SKM-1 treated with dmso at 0.1 percent for 144 hours (cell line): ENCODE results near the gene CLK1.
"Not testable (repeated sequence)": the region's sequence is repeated elsewhere in the genome, so short reads cannot be mapped to it uniquely, and the experiment has no call there.

Source experiments
- DNase-seq: peaks from one replicate; lab custom pipeline; 2025; ENCODE audit not compliant: unreplicated experiment; lab: John Stamatoyannopoulos, UW

The CLK1 gene

GRCh38 chr2:200864176-200865034, at the start of gene CLK1:
CLK1 (minus strand) TSS chr2:200864658; CDS start chr2:200861862, 2,796 bp downstream.
- peak; percentile 84 for DNase-seq

- DNase-seq, result no peak
Observed at GRCh38 chr2:200913654-200914053, 49.2 kb upstream of the CLK1 start.

DNA sequence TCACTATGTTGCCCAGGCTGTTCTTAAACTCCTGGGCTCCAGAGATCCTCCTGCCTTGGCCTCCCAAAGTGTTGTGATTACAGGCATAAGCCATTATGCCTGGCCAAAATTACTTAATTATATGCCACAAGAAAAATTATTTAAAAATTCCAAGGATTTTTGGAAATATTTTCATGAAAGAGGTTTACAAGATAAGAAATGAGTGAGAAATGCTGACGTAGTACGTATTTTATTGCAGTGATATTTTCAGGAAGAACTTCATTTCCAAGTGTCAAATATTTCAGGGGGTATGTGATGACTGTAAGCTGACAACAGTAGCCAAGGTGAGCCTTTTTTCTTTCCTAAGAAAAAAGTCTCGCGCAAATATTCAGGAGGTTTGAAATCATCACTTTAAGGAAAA, 45.5 kb upstream of the CLK1 start:
- no peak for DNase-seq

- DNase-seq, result peak; percentile 62
Observed at GRCh38 chr2:200905618-200906296, 41.3 kb upstream of the CLK1 start.

- peak; percentile 93 for DNase-seq
Observed at GRCh38 chr2:200901459-200902072, 37.1 kb upstream of the CLK1 start.

DNA sequence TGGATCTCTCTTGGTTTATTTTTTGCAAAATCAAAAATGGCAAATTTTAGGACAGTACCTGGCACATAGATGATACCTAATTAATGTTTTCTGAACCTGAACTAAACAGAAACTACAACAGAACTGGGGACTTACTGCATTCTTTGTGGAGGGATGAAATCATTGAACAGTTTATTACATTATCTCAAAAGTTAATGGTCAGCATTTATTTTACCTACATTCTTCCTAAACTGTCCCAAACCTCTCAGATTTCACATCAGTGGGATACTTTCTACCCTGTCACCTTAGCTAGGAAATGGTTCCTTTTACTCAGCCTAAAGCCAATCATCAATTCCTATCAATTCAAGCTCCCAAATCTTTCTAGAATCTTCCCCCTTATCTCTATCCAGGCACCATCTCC, 35.0 kb upstream of the CLK1 start:
- no peak for DNase-seq

DNA sequence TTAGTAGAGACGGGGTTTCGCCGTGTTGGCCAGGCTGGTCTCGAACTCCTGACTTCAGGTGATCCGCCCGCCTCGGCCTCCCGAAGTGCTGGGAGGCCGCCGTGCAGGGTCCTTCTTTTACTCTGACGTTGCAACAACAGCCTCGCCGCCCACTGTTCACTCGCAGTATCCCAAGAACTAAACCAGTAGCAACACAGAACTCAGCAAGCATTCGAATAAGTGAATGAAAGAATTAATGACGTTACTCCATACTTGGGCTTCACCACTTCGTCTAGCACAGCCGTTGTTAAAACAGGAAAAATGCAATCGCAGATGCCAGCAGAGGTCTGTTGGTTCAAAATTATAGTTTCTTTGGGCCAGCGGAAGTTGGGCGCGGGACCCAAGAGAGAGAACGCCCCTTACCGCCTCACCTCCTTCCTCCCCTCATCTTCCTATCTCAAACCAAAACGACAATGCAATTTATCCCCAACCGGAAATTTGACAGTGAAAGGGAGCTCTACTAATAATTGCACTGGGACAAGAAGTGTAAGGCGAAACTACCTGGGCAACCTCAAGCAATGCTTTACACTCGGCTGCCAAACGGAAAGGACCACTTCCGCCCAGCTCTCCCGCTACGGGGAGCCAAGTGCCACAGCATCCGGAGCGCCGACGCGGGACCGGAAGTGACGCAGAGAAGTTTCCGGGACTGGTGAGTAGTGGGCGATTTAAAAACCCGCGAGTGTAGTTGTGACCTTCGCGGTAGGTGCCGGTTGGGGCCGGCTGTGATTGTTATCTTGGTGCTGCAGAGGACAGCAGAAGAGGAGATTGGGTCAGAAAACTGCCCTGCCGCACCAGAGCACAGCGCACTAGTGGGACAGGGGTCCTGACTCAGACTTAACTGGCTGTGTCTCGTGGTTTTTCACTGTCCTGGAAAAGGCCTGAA, 24.5 kb upstream of the CLK1 start, which contains the start of the genes NIF3L1 and PPIL3:
Gene NIF3L1, plus strand, starts transcription at position 668 of the 922 bp plus-strand sequence. CDS start 2,573 bp downstream, outside the sequence.
Gene PPIL3, minus strand, starts transcription at position 374 of the 922 bp plus-strand sequence. CDS start 1,462 bp downstream, outside the sequence.
- DNase-seq, result peak; percentile 94

- not testable (repeated sequence) for DNase-seq
Observed at GRCh38 chr2:200881715-200882249, 17.3 kb upstream of the CLK1 start.

DNA sequence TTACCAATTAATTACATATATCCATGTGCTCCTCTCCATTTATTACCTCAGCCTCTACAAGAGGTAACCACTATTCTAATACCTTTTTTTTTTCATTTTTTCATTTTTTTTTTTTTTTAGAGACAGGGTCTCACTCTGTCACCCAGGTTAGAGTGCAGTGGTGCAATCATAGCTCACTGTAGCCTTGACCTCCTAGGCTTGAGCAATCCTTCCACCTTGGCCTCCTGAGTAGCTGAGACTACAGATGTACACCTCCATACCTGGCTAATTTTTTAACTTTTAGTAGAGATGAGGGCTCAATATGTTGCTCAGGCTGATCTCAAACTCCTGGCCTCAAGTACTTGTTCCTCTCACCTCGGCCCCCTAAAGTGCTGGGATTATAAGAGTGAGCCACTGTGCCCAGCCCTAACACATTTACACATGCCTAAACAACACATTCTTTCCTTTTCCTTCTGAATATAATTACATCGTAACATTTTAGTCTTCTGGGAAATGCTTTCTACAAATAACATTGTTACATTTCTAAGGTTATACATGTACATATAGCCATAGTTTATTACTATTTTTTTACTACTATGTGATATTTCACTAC, 13.9 kb upstream of the CLK1 start:
- DNase-seq, result no peak

DNA sequence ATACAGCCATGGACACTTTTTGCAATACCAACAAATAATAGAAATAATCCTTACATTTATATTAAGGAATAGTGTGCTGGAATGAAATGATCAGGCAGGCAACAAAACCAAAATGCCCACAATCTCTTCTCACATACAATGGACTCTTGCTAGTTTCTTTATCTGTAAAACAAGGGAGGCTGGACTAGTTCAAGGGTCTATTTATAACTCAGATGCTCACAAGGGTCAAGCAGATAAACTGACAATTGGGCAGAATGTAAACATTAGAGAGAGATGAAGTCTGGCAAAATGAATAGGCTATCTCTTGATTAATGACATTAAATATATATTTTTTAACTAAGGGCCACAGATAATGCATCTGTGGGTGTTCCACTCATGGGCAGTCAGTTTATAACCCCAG, 13.0 kb upstream of the CLK1 start:
- DNase-seq, result no peak

- no peak for DNase-seq
Observed at GRCh38 chr2:200873560-200873959, 9.1 kb upstream of the CLK1 start.

GRCh38 chr2:200871151-200871550, 6.7 kb upstream of the CLK1 start:
- no peak for DNase-seq

DNA sequence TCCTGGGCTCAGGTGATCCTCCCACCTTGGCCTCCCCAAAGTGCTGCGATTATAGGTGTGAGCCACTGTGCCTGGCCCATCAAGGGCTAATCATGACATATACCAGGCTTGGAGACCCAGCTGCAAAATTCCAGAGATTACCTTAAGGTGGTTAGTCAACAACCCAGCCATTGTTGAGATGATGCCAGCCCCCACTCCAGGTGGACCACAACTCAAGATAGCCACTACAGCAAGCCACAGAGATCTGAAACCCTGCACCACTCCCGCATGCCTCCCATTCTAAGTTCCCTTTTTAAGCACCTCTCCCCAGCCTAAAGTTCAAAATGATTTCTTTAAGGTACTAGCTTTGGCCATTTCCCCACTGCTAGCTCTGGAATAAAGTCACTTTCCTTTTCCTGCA, 4.6 kb upstream of the CLK1 start:
- DNase-seq, result no peak

DNA sequence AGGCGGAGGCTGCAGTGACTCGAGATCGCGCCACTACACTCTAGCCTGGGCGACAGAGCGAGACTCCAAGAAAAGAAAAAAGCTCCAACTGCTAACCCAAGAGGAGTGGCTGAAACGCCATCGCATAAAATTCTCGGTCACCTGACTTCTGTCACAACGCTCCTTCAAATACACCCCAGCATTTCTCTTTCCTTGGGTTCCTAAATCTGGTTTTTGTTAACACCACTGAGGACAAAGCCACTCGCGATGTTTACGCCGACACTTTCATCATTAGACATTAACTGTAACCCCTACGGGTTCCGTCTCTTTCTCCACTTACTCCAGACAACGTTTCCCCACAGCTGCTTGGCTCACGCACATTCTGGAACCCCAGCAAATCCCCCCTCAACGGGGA, 679 bp downstream of the CLK1 start:
- DNase-seq, result no peak

- no peak for DNase-seq
Observed at GRCh38 chr2:200862532-200863000, 1.9 kb downstream of the CLK1 start.

DNA sequence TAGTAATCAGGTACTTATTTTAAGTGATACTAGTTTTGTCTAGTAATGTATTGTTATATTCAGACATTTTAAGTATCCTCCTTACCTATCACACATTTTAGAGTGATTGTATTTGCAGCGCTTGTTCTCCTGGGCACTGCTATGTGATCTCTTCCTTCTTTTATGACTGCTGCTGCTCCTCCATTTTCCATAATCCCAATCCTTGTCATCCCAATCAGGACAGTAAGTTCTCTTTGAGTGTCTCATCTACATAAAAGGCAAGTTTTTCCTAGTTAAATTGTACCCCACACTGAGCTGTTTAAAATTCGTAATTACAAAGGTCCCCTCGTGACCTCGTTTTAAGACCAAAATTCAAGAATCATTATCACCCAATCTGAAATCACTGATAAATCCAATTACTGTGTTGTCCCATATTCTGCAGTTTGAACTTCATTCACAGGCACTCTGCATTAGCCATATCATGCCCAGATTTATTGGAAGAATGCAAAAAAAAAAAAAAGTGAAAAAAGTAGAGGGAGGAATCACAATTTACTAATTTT, 2.8 kb downstream of the CLK1 start:
- no peak for DNase-seq

DNA sequence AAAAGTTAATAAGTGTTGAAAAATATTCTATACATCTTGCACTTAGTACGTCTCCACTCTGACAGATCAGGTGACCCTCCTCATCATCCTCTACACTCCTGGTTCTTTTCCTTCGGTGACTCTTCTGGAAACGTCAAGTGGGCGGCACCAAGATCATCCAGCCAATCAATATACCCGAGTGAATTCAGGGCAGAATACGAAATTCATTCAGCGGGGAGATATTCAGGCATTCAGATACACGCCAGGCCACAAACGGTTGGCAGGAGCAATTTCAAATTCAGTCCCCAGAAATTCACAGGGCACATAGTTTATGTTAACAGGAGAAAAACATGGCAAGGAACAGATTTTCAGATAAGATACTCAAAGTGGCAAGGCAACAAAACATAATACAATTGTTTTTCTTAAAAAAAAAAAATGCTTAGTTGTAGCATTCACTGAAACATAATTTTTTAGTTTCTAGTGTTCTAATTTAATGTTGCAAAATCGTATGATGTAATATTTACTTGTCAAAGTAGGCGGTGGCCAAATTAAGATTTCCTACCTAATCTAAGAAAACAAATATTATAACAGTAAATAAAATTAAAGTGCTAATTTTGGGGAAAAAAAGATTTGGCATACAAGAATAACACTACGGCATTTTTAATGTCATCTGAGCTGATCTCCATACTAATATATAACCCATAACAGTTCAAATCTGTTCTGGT, 4.2 kb downstream of the CLK1 start:
- DNase-seq, result no peak

DNA sequence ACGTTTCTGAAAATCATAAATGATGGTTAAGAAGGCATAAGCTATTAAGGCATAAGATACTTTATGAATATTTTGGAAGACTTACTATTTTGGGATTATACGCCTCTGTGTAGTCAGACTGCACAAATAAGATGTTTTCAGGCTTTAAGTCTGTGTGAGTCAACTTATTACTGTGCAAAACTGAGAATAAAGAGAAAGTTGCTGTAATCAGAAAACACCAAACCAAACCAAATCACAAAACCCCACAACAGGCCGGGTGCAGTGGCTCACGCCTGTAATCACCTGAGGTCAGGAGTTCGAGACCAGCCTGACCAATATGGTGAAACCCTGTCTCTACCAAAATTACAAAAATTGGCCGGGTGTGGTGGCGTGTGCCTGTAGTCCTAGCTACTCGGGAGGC, 7.7 kb downstream of the CLK1 start:
- DNase-seq, result no peak

DNA sequence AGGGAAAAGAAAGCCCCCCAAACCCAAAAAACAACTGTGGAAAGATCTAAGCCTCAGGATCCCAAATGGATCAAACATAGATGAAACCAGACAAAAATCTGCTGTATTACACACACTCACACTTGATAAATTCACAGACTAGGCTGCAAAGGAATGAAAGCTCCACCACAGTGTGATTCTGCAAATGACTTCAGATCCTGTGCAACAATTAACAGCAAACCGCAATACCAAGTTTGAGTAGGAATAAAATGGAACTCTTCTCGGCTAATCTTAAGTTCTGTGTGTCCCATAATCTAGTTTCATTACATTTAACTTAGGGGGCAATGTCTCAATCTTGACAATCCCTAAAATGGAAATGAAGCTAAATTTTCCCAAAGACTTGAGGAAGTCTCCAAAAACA, 11.9 kb downstream of the CLK1 start:
- DNase-seq, result no peak
